ENCODE results near the gene RSPH1.

GRCh38 chr21:42460391-42461184, 35.4 kb downstream of the RSPH1 start:
- TF ChIP-seq REST (IDR thresholded peaks at IDR 0.05; ENCODE audit: low read depth) (no peak), EGR1 (IDR thresholded peaks at IDR 0.05) (no peak), MAX (IDR thresholded peaks at IDR 0.05) (no peak), TAF1 (IDR thresholded peaks at IDR 0.05; ENCODE audit: low read depth) (no peak), TCF12 (IDR thresholded peaks at IDR 0.05; ENCODE audit: low read depth) (no peak), CREB1 (IDR thresholded peaks at IDR 0.05; ENCODE audit: low read depth) (no peak), EP300 (IDR thresholded peaks at IDR 0.05; ENCODE audit: borderline replicate concordance) (no peak), RAD21 (IDR thresholded peaks at IDR 0.05; ENCODE audit: low read depth) (no peak), YY1 (IDR thresholded peaks at IDR 0.05; ENCODE audit: low read depth) (no peak), USF1 (IDR thresholded peaks at IDR 0.05) (no peak), CEBPB (IDR thresholded peaks at IDR 0.05) (no peak), TEAD4 (IDR thresholded peaks at IDR 0.05) (no peak), NFIC (IDR thresholded peaks at IDR 0.05) (no peak), FOXM1 (IDR thresholded peaks at IDR 0.05; ENCODE audit: borderline replicate concordance, low read depth) (no peak)
